ENCODE measurements around the gene TGFBI.
A peak's percentile ranks its signal among the peaks of the same experiment; 100 is the strongest.

The TGFBI gene

DNA sequence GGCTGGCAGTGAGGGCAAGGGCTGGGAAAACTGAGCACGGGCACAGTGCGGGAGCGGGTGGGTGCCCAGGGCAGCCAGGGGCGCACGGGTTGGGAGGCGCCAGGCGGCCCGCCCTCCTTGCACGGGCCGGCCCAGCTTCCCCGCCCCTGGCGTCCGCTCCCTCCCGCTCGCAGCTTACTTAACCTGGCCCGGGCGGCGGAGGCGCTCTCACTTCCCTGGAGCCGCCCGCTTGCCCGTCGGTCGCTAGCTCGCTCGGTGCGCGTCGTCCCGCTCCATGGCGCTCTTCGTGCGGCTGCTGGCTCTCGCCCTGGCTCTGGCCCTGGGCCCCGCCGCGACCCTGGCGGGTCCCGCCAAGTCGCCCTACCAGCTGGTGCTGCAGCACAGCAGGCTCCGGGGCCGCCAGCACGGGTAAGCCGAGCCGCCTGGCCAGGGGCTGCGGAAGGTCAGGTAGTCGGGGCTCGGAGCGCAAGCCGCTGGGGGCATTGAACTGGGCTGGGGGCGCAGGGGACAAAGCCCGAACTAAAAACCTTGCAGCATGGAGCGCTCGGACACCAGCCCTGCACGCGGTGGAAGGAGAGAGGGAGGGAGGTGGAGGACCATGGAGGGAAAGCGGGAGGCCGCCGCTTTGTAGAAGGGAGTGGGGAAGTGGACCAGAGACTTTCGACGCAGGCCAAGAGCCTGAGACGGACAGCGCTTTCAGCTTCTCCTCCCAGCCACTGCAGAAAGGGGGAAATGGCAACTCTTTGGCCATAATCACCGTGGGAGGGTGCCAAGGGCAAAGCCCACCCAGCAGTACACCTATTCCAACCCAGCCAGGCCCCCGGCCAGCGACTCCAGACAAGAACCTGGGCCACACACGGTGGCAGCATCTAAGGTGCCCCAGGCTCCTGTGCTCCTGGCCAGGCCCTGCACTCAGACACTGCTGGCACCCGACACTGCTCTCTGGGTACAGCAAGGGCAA is at the start of gene TGFBI:
TSS of gene TGFBI (plus strand) at position 207 of the 961 bp plus-strand sequence. CDS start at position 275, 68 bp downstream.
- Histone ChIP-seq H3K36me3 (ENCODE audit: control insufficient read depth in 5 of 5, insufficient read depth in 5 of 5, low read length in 5 of 5) (peaks cover 0 to 5% (median 3%) of the 10 kb centered on the region in 5 donors), H3K9ac (ENCODE audit: low read length in 5 of 5) (peak within 1 kb of the TSS in 3 of 5 donors; percentile 45 to 73 (median 58)), H3K27me3 (ENCODE audit: control insufficient read depth in 5 of 5, insufficient read depth in 4 of 5, low read length in 5 of 5) (peaks cover 5 to 29% (median 19%) of the 10 kb centered on the region in 5 donors), H3K4me3 (ENCODE audit: low read depth in 1 of 5, low read length in 5 of 5) (peak within 1 kb of the TSS; percentile 47 to 74 (median 61)), H3K27ac (ENCODE audit: low read depth, low read length) (no peak within 1 kb of the TSS), H3K9me3 (ENCODE audit: control insufficient read depth in 5 of 5, low read length in 5 of 5) (no peaks in the 10 kb centered on the region), H3K4me1 (ENCODE audit: control insufficient read depth in 5 of 5, insufficient read depth in 5 of 5, low read length in 5 of 5) (peaks cover 0 to 83% (median 37%) of the 10 kb centered on the region in 5 donors)

DNA sequence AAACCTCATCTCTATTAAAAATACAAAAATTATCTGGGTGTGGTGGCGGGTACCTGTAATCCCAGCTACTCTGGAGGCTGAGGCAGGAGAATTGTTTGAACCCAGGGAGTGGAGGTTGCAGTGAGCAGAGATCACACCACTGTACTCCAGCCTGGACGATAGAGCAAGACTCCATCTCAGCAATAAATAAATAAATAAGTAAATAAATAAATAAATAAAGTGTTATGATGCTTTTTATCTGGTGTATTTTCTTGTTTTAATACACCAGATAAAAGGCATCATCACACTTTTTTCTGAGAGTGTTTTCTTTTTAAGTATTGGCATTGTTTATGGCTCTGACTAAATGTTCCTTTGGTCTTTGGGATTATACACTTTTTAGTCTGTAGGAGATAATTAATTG is 49.8 kb upstream of the TGFBI start:
- Histone ChIP-seq H3K4me3 (ENCODE audit: low read depth in 1 of 5, low read length in 5 of 5) (no peak overlapping the region), H3K9ac (ENCODE audit: low read length in 5 of 5) (no peak overlapping the region), H3K36me3 (ENCODE audit: control insufficient read depth in 5 of 5, insufficient read depth in 5 of 5, low read length in 5 of 5) (no peaks in the 10 kb centered on the region), H3K27me3 (ENCODE audit: control insufficient read depth in 5 of 5, insufficient read depth in 4 of 5, low read length in 5 of 5) (no peaks in the 10 kb centered on the region), H3K4me1 (ENCODE audit: control insufficient read depth in 5 of 5, insufficient read depth in 5 of 5, low read length in 5 of 5) (peaks cover 0 to 20% (median 13%) of the 10 kb centered on the region in 5 donors), H3K27ac (ENCODE audit: low read depth, low read length) (no peak overlapping the region), H3K9me3 (ENCODE audit: control insufficient read depth in 5 of 5, low read length in 5 of 5) (no peaks in the 10 kb centered on the region)

DNA sequence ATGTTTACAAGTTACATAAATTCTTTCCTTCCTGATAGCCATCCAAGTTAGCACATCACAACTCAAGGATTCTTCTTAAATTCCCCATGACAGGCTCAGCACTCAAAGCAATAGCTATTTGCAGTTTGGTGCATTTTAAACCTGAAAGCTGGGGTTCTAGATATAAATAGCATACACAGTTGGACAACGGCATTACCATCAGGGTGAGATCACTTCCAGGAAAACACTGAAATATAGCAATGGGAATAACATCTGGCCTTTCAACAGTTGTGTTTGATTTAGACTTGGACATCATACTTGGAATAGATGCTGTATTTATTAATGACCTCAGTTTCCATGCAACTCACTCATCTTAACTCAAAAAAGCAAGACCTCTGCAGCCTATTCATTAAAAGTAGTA is 49.3 kb upstream of the TGFBI start:
- no peaks in the 10 kb centered on the region for H3K27me3 ChIP-seq (ENCODE audit: control insufficient read depth in 5 of 5, insufficient read depth in 4 of 5, low read length in 5 of 5)
- no peaks in the 10 kb centered on the region for H3K9me3 ChIP-seq (ENCODE audit: control insufficient read depth in 5 of 5, low read length in 5 of 5)
- no peak overlapping the region for H3K4me3 ChIP-seq (ENCODE audit: low read depth in 1 of 5, low read length in 5 of 5)
- no peaks in the 10 kb centered on the region for H3K36me3 ChIP-seq (ENCODE audit: control insufficient read depth in 5 of 5, insufficient read depth in 5 of 5, low read length in 5 of 5)
- H3K27ac ChIP-seq (ENCODE audit: low read depth, low read length), result no peak overlapping the region
- no peak overlapping the region for H3K9ac ChIP-seq (ENCODE audit: low read length in 5 of 5)
- H3K4me1 ChIP-seq (ENCODE audit: control insufficient read depth in 5 of 5, insufficient read depth in 5 of 5, low read length in 5 of 5), result peaks cover 0 to 16% (median 12%) of the 10 kb centered on the region in 5 donors

DNA sequence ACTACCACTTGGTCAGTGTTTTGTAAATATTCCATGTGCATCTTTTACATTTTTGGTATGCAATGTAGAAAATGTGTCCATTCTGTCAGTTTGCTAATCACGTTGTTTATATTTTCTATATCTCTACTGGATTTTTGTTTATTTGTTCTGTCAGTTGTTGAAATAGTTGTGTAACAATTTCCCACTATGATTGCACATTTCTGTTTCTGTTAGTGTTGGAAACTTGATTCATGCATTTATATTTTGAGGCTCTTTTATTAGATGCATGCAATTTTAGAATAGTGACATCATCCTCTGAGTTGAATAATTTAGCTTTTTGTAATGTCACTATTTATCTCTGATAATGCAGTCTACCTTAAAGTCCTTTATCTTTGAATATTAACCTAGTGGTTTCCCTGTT is 48.2 kb upstream of the TGFBI start:
- no peak overlapping the region for H3K27ac ChIP-seq (ENCODE audit: low read depth, low read length)
- H3K36me3 ChIP-seq (ENCODE audit: control insufficient read depth in 5 of 5, insufficient read depth in 5 of 5, low read length in 5 of 5), result no peaks in the 10 kb centered on the region
- H3K9ac ChIP-seq (ENCODE audit: low read length in 5 of 5), result no peak overlapping the region
- no peak overlapping the region for H3K4me3 ChIP-seq (ENCODE audit: low read depth in 1 of 5, low read length in 5 of 5)
- peaks cover 0 to 16% (median 10%) of the 10 kb centered on the region in 5 donors for H3K4me1 ChIP-seq (ENCODE audit: control insufficient read depth in 5 of 5, insufficient read depth in 5 of 5, low read length in 5 of 5)
- H3K9me3 ChIP-seq (ENCODE audit: control insufficient read depth in 5 of 5, low read length in 5 of 5), result no peaks in the 10 kb centered on the region
- no peaks in the 10 kb centered on the region for H3K27me3 ChIP-seq (ENCODE audit: control insufficient read depth in 5 of 5, insufficient read depth in 4 of 5, low read length in 5 of 5)

DNA sequence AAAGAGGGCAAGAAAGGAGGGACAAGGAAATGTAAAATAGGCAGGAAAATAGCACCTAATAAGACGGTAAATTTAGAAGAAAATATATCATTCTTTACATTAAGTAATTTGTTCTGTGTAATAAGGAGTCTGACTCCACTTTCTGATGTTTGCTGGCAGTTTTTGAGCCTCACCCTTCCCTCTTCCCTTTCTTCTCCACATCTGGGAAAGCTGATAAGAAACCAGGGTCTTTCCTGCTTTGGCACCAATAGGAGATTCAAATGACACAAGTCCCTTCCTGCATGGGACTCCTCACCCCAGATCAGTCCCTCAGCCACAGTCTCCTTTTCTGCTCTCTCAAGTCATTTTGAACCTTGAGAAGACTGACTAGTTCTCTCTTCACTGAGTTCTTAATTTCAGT is 42.8 kb upstream of the TGFBI start:
- peaks cover 0 to 15% (median 5%) of the 10 kb centered on the region in 5 donors for H3K4me1 ChIP-seq (ENCODE audit: control insufficient read depth in 5 of 5, insufficient read depth in 5 of 5, low read length in 5 of 5)
- no peak overlapping the region for H3K4me3 ChIP-seq (ENCODE audit: low read depth in 1 of 5, low read length in 5 of 5)
- H3K9ac ChIP-seq (ENCODE audit: low read length in 5 of 5), result no peak overlapping the region
- H3K27me3 ChIP-seq (ENCODE audit: control insufficient read depth in 5 of 5, insufficient read depth in 4 of 5, low read length in 5 of 5), result peaks cover 0 to 2% (median 0%) of the 10 kb centered on the region in 5 donors
- no peaks in the 10 kb centered on the region for H3K36me3 ChIP-seq (ENCODE audit: control insufficient read depth in 5 of 5, insufficient read depth in 5 of 5, low read length in 5 of 5)
- peak overlapping the region; percentile 9 for H3K27ac ChIP-seq (ENCODE audit: low read depth, low read length)
- H3K9me3 ChIP-seq (ENCODE audit: control insufficient read depth in 5 of 5, low read length in 5 of 5), result no peaks in the 10 kb centered on the region

DNA sequence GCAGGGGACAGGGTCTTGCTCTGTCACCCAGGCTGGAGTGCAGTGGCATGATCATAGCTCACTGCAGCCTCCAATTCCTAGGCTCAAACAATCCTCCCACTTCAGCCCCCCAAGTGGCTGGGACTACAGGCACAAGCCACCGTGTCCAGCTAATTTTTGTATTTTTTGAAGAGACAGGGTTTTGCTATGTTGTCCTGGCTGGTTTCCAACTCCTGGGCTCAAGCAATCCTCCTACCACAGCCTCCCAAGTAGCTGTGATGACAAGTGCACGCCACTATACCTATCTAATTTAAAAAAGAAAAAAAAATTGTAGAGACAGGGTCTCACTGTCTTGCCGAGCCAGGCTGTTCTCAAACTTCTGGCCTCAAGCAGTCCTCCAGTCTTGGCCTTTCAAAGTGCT is 42.4 kb upstream of the TGFBI start:
- H3K36me3 ChIP-seq (ENCODE audit: control insufficient read depth in 5 of 5, insufficient read depth in 5 of 5, low read length in 5 of 5), result no peaks in the 10 kb centered on the region
- no peaks in the 10 kb centered on the region for H3K9me3 ChIP-seq (ENCODE audit: control insufficient read depth in 5 of 5, low read length in 5 of 5)
- H3K27me3 ChIP-seq (ENCODE audit: control insufficient read depth in 5 of 5, insufficient read depth in 4 of 5, low read length in 5 of 5), result peaks cover 0 to 7% (median 0%) of the 10 kb centered on the region in 5 donors
- H3K4me3 ChIP-seq (ENCODE audit: low read depth in 1 of 5, low read length in 5 of 5), result no peak overlapping the region
- H3K9ac ChIP-seq (ENCODE audit: low read length in 5 of 5), result no peak overlapping the region
- H3K4me1 ChIP-seq (ENCODE audit: control insufficient read depth in 5 of 5, insufficient read depth in 5 of 5, low read length in 5 of 5), result peaks cover 0 to 19% (median 7%) of the 10 kb centered on the region in 5 donors
- H3K27ac ChIP-seq (ENCODE audit: low read depth, low read length), result peak overlapping the region; percentile 9

DNA sequence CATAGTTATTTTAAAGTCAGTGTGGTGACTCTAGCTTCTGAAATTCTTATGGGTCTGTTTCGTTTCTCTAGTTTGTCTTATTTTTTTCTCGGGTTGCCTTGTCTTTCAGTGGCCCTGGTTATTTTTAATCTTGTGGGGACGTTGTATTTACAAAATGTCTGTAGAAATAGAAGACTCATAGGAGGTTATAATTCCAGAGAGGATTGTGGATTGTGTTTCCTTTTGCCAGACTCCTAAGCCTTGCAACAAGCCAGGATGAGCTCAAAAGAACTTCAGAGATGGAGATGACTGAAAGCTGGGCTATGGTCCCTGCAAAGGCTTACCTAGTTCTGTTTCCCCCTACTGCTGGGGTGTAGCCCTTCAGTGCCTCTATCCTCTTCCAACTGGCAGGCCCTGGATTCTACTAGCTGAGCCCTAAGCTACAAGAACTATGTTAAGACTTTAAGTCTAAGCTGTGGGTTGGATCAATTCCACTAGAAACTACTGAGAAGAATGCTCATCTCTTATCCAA is 41.8 kb upstream of the TGFBI start:
- Histone ChIP-seq H3K36me3 (ENCODE audit: control insufficient read depth in 5 of 5, insufficient read depth in 5 of 5, low read length in 5 of 5) (no peaks in the 10 kb centered on the region), H3K9me3 (ENCODE audit: control insufficient read depth in 5 of 5, low read length in 5 of 5) (no peaks in the 10 kb centered on the region), H3K9ac (ENCODE audit: low read length in 5 of 5) (no peak overlapping the region), H3K27ac (ENCODE audit: low read depth, low read length) (no peak overlapping the region), H3K27me3 (ENCODE audit: control insufficient read depth in 5 of 5, insufficient read depth in 4 of 5, low read length in 5 of 5) (peaks cover 0 to 10% (median 0%) of the 10 kb centered on the region in 5 donors), H3K4me1 (ENCODE audit: control insufficient read depth in 5 of 5, insufficient read depth in 5 of 5, low read length in 5 of 5) (peaks cover 0 to 19% (median 7%) of the 10 kb centered on the region in 5 donors), H3K4me3 (ENCODE audit: low read depth in 1 of 5, low read length in 5 of 5) (no peak overlapping the region)

DNA sequence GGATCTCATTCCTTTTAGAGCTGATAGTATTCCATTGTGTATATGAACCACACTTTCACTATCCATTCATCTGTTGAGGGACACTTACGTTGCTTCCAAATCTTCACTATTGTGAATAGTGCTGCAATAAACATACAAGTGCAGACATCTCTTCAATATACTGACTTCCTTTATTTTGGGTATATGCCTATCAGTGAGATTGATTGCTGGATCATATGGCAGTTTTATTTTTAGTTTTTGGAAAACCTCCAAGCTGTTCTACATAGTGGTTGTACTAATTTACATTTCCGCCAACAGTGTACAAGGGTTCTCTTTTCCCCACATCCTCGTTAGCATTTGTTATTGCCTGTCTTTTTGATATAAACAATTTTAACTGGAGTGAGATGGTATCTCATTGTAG is 40.2 kb upstream of the TGFBI start:
- peaks cover 0 to 10% (median 0%) of the 10 kb centered on the region in 5 donors for H3K27me3 ChIP-seq (ENCODE audit: control insufficient read depth in 5 of 5, insufficient read depth in 4 of 5, low read length in 5 of 5)
- no peaks in the 10 kb centered on the region for H3K36me3 ChIP-seq (ENCODE audit: control insufficient read depth in 5 of 5, insufficient read depth in 5 of 5, low read length in 5 of 5)
- no peak overlapping the region for H3K4me3 ChIP-seq (ENCODE audit: low read depth in 1 of 5, low read length in 5 of 5)
- no peak overlapping the region for H3K27ac ChIP-seq (ENCODE audit: low read depth, low read length)
- H3K9ac ChIP-seq (ENCODE audit: low read length in 5 of 5), result no peak overlapping the region
- peaks cover 0 to 29% (median 9%) of the 10 kb centered on the region in 5 donors for H3K4me1 ChIP-seq (ENCODE audit: control insufficient read depth in 5 of 5, insufficient read depth in 5 of 5, low read length in 5 of 5)
- no peaks in the 10 kb centered on the region for H3K9me3 ChIP-seq (ENCODE audit: control insufficient read depth in 5 of 5, low read length in 5 of 5)

DNA sequence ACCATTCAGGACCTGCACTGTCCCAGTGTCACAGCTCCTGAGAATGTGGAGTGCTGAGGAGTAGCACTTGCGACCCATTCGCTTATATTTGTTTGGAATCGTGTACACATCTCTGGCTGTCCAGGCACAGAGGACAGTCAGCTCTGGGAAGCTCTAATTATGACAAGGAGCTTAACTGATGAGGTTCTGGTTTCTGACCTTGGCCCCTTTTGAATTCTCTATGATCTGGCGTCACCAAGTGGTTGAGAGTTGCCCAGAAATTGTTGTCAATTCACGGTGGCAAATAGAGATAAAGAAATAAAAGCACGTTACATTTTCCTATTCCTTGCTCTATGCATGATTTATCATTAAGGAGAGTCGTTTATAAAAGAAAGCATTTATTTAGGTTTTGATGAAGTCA is 39.1 kb upstream of the TGFBI start:
- Histone ChIP-seq H3K36me3 (ENCODE audit: control insufficient read depth in 5 of 5, insufficient read depth in 5 of 5, low read length in 5 of 5) (no peaks in the 10 kb centered on the region), H3K4me1 (ENCODE audit: control insufficient read depth in 5 of 5, insufficient read depth in 5 of 5, low read length in 5 of 5) (peaks cover 0 to 41% (median 16%) of the 10 kb centered on the region in 5 donors), H3K27ac (ENCODE audit: low read depth, low read length) (no peak overlapping the region), H3K27me3 (ENCODE audit: control insufficient read depth in 5 of 5, insufficient read depth in 4 of 5, low read length in 5 of 5) (peaks cover 0 to 10% (median 0%) of the 10 kb centered on the region in 5 donors), H3K4me3 (ENCODE audit: low read depth in 1 of 5, low read length in 5 of 5) (no peak overlapping the region), H3K9me3 (ENCODE audit: control insufficient read depth in 5 of 5, low read length in 5 of 5) (no peaks in the 10 kb centered on the region), H3K9ac (ENCODE audit: low read length in 5 of 5) (no peak overlapping the region)
